HEK293 (cell line): ENCODE results near the gene RPL3.

Experiments
- CTCF ChIA-PET: fragments of 350-600 bp; formaldehyde crosslinking; extraction: SDS; loops from one replicate; lab custom pipeline; 2021; ENCODE audit warnings: antibody characterized with exemption; lab: Yijun Ruan, JAX
- POLR2A ChIA-PET: fragments of 300-600 bp; formaldehyde crosslinking; extraction: SDS; loops from one replicate; lab custom pipeline; 2020; ENCODE audit warnings: antibody characterized with exemption, inconsistent platforms; lab: Yijun Ruan, JAX
- H3K27ac ChIP-seq: fragments of 200-500 bp; sonication (Bioruptor generic); 2 replicates; pipeline ENCODE4 v1.5.1; 2014; ENCODE audit warnings: low read depth, low read length, control low read depth, inconsistent platforms; ENCODE audit errors: extremely low read depth
- H3K36me3 ChIP-seq, 2 experiments: fragments of 200-500 bp in 1 of 2; sonication (Bioruptor generic) in 1 of 2; 1 replicate in 1 of 2; 2 replicates in 1 of 2; pipeline ENCODE4 v1.5.1; 2014 to 2017; ENCODE audit warnings: inconsistent platforms in 2 of 2, low read length in 2 of 2; ENCODE audit not compliant: control insufficient read depth in 2 of 2, insufficient read depth in 1 of 2
- H3K4me1 ChIP-seq: fragments of 200-500 bp; sonication (Bioruptor generic); 2 replicates; pipeline ENCODE4 v1.5.1; 2014; ENCODE audit warnings: mild to moderate bottlenecking, low read length, inconsistent platforms; ENCODE audit not compliant: control insufficient read depth, insufficient read depth
- H3K4me3 ChIP-seq: 2 replicates; pipeline ENCODE4 v1.5.1; 2011; ENCODE audit warnings: low read depth, mild to moderate bottlenecking, control low read depth, low read length, moderate library complexity
- H3K9me3 ChIP-seq: fragments of 200-500 bp; sonication (Bioruptor generic); 2 replicates; pipeline ENCODE4 v1.5.1; 2014; ENCODE audit warnings: low read depth, low read length, inconsistent platforms; ENCODE audit not compliant: control insufficient read depth, insufficient read depth
- FEZF1 ChIP-seq: fragments of 450-650 bp; formaldehyde crosslinking; IDR thresholded peaks from 2 replicates; pipeline ENCODE4 v1.5.1; 2016; ENCODE audit warnings: missing biosample characterization, missing genetic modification characterization
- GFI1B ChIP-seq: fragments of 450-650 bp; formaldehyde crosslinking; IDR thresholded peaks from 2 replicates; pipeline ENCODE4 v1.5.1; 2016; ENCODE audit warnings: missing biosample characterization, missing genetic modification characterization
- ZBTB21 ChIP-seq: fragments of 450-650 bp; formaldehyde crosslinking; IDR thresholded peaks from 2 replicates; pipeline ENCODE4 v1.5.1; 2017; ENCODE audit warnings: missing biosample characterization, missing genetic modification characterization
- ZBTB49 ChIP-seq: fragments of 450-650 bp; formaldehyde crosslinking; IDR thresholded peaks from 2 replicates; pipeline ENCODE4 v1.5.1; 2016; ENCODE audit warnings: missing biosample characterization, missing genetic modification characterization, low read depth
- ZFP69B ChIP-seq: fragments of 450-650 bp; formaldehyde crosslinking; IDR thresholded peaks from 2 replicates; pipeline ENCODE4 v1.5.1; 2016; ENCODE audit warnings: missing biosample characterization, missing genetic modification characterization
- ZIC2 ChIP-seq: fragments of 450-650 bp; formaldehyde crosslinking; IDR thresholded peaks from 2 replicates; pipeline ENCODE4 v1.5.1; 2016; ENCODE audit warnings: missing biosample characterization, missing genetic modification characterization
- ZNF112 ChIP-seq: fragments of 450-650 bp; formaldehyde crosslinking; IDR thresholded peaks from 2 replicates; pipeline ENCODE4 v1.5.0; 2017; ENCODE audit warnings: missing biosample characterization, missing genetic modification characterization
- ZNF132 ChIP-seq: fragments of 450-650 bp; formaldehyde crosslinking; IDR thresholded peaks from 2 replicates; pipeline ENCODE4 v1.5.1; 2017; ENCODE audit warnings: missing biosample characterization, missing genetic modification characterization, borderline replicate concordance
- ZNF133 ChIP-seq: fragments of 450-650 bp; formaldehyde crosslinking; IDR thresholded peaks from 2 replicates; pipeline ENCODE4 v1.5.1; 2016; ENCODE audit warnings: missing biosample characterization, missing genetic modification characterization
- ZNF184 ChIP-seq: fragments of 450-650 bp; IDR thresholded peaks from 2 replicates; pipeline ENCODE4 v1.5.1; 2018; ENCODE audit warnings: missing biosample characterization, mild to moderate bottlenecking, missing genetic modification characterization
- ZNF214 ChIP-seq: fragments of 450-650 bp; formaldehyde crosslinking; IDR thresholded peaks from 2 replicates; pipeline ENCODE4 v1.5.1; 2017; ENCODE audit warnings: missing biosample characterization, mild to moderate bottlenecking, missing genetic modification characterization, borderline replicate concordance
- ZNF23 ChIP-seq: fragments of 450-650 bp; formaldehyde crosslinking; IDR thresholded peaks from 2 replicates; pipeline ENCODE4 v1.5.1; 2016; ENCODE audit warnings: missing biosample characterization, missing genetic modification characterization, borderline replicate concordance
- ZNF266 ChIP-seq: fragments of 450-650 bp; formaldehyde crosslinking; IDR thresholded peaks from 2 replicates; pipeline ENCODE4 v1.5.1; 2016; ENCODE audit warnings: missing biosample characterization, missing genetic modification characterization, low read depth
- ZNF311 ChIP-seq: fragments of 450-650 bp; formaldehyde crosslinking; IDR thresholded peaks from 2 replicates; pipeline ENCODE4 v1.5.1; 2017; ENCODE audit warnings: missing biosample characterization, missing genetic modification characterization, borderline replicate concordance
- ZNF362 ChIP-seq: fragments of 450-650 bp; formaldehyde crosslinking; IDR thresholded peaks from 2 replicates; pipeline ENCODE4 v1.5.1; 2016; ENCODE audit warnings: missing biosample characterization, missing genetic modification characterization
- ZNF404 ChIP-seq: fragments of 450-650 bp; formaldehyde crosslinking; IDR thresholded peaks from 2 replicates; pipeline ENCODE4 v1.5.1; 2017; ENCODE audit warnings: missing biosample characterization, missing genetic modification characterization
- ZNF488 ChIP-seq: fragments of 450-650 bp; formaldehyde crosslinking; IDR thresholded peaks from 2 replicates; pipeline ENCODE4 v1.5.1; 2016; ENCODE audit warnings: missing biosample characterization, missing genetic modification characterization
- ZNF510 ChIP-seq: fragments of 450-650 bp; formaldehyde crosslinking; IDR thresholded peaks from 2 replicates; pipeline ENCODE4 v1.5.1; 2018; ENCODE audit warnings: mild to moderate bottlenecking, missing genetic modification characterization, missing biosample characterization; ENCODE audit not compliant: insufficient replicate concordance
- ZNF544 ChIP-seq: fragments of 450-650 bp; formaldehyde crosslinking; IDR thresholded peaks from 2 replicates; pipeline ENCODE4 v1.5.0; 2017; ENCODE audit warnings: missing biosample characterization, missing genetic modification characterization
- ZNF560 ChIP-seq: fragments of 450-650 bp; formaldehyde crosslinking; IDR thresholded peaks from 2 replicates; pipeline ENCODE4 v1.5.1; 2017; ENCODE audit warnings: missing biosample characterization, missing genetic modification characterization, borderline replicate concordance
- ZNF561 ChIP-seq: fragments of 450-650 bp; IDR thresholded peaks from 2 replicates; pipeline ENCODE4 v1.5.1; 2018; ENCODE audit warnings: missing biosample characterization, missing genetic modification characterization, borderline replicate concordance
- ZNF629 ChIP-seq: fragments of 450-650 bp; formaldehyde crosslinking; IDR thresholded peaks from 2 replicates; pipeline ENCODE4 v1.5.1; 2017; ENCODE audit warnings: missing biosample characterization, missing genetic modification characterization
- ZNF664 ChIP-seq: fragments of 450-650 bp; formaldehyde crosslinking; IDR thresholded peaks from 2 replicates; pipeline ENCODE4 v1.5.1; 2016; ENCODE audit warnings: missing biosample characterization, missing genetic modification characterization
- ZNF768 ChIP-seq: fragments of 450-650 bp; formaldehyde crosslinking; IDR thresholded peaks from 2 replicates; pipeline ENCODE4 v1.5.1; 2018; ENCODE audit warnings: missing biosample characterization, mild to moderate bottlenecking, missing genetic modification characterization
- ZNF785 ChIP-seq: fragments of 450-650 bp; formaldehyde crosslinking; IDR thresholded peaks from 2 replicates; pipeline ENCODE4 v1.5.1; 2016; ENCODE audit warnings: missing biosample characterization, missing genetic modification characterization
- ZSCAN23 ChIP-seq: fragments of 450-650 bp; formaldehyde crosslinking; IDR thresholded peaks from 2 replicates; pipeline ENCODE4 v1.5.1; 2016; ENCODE audit warnings: missing biosample characterization, missing genetic modification characterization
- ZSCAN4 ChIP-seq: fragments of 450-650 bp; formaldehyde crosslinking; IDR thresholded peaks from 2 replicates; pipeline ENCODE4 v1.5.1; 2017; ENCODE audit warnings: missing biosample characterization, missing genetic modification characterization

Gene RPL3

GRCh38 chr22:39293766-39294368 lies 25.6 kb downstream of the RPL3 start:
- Histone ChIP-seq H3K27ac (no peak overlapping the region), H3K9me3 (no peaks in the 10 kb centered on the region), H3K4me1 (0 out of 2 replicates have a peak, but pooled peaks cover 4% of the 10 kb centered on the region), H3K4me3 (no peak overlapping the region), H3K36me3 (no peaks in the 10 kb centered on the region)
- ChIA-PET CTCF (interaction anchor here (0.5 to 1.0 kb wide), 5 partner anchors 12 to 525 kb away, joined by 3 to 6 read pairs (median 4); no protein-coding TSS in a partner anchor), POLR2A (interaction anchor here (0.6 to 0.8 kb wide), 2 partner anchors 18 to 25 kb away, joined by 3 read pairs; no protein-coding TSS in a partner anchor)
- TF ChIP-seq GFI1B (tag by site-specific recombination) = no peak
- TF ChIP-seq ZNF311 (tag by site-specific recombination) = no peak
- TF ChIP-seq ZNF510 (tag by site-specific recombination) = no peak
- no peak for TF ChIP-seq ZNF544 (tag by site-specific recombination)
- no peak for TF ChIP-seq ZNF629 (tag by site-specific recombination)
- TF ChIP-seq ZNF132 (tag by site-specific recombination) = no peak
- TF ChIP-seq ZNF404 (tag by site-specific recombination) = no peak
- TF ChIP-seq ZNF362 (tag by site-specific recombination) = no peak
- no peak for TF ChIP-seq FEZF1
- TF ChIP-seq ZIC2 (tag by site-specific recombination) = no peak
- no peak for TF ChIP-seq ZNF112

- ChIA-PET POLR2A (interaction anchor here (0.6 to 1.1 kb wide), 3 partner anchors 8 to 27 kb away, joined by 3 to 6 read pairs (median 5); partner anchors contain the start of gene RPL3), CTCF (interaction anchor here (0.6 kb wide), 1 partner anchor 45 kb away, joined by 5 read pairs; no protein-coding TSS in a partner anchor)
- no peaks in the 10 kb centered on the region for H3K9me3 ChIP-seq
- peak overlapping the region; percentile 16; the same call in 1 of the 2 replicates for H3K27ac ChIP-seq
- no peak overlapping the region for H3K4me3 ChIP-seq
- H3K4me1 ChIP-seq = 0 out of 2 replicates have a peak, but pooled peaks cover 4% of the 10 kb centered on the region
- no peaks in the 10 kb centered on the region for H3K36me3 ChIP-seq
- TF ChIP-seq ZNF404 (tag by site-specific recombination) = no peak
- TF ChIP-seq ZNF133 (tag by site-specific recombination) = no peak
- no peak for TF ChIP-seq ZBTB21
- TF ChIP-seq ZNF561 (tag by site-specific recombination) = no peak
- no peak for TF ChIP-seq ZNF266
- no peak for TF ChIP-seq GFI1B (tag by site-specific recombination)
- TF ChIP-seq ZFP69B (tag by site-specific recombination) = peak; percentile 84
- TF ChIP-seq ZNF560 (tag by site-specific recombination) = no peak
- TF ChIP-seq ZNF785 (tag by site-specific recombination) = no peak
- no peak for TF ChIP-seq ZNF214 (tag by site-specific recombination)
- no peak for TF ChIP-seq ZNF488 (tag by site-specific recombination)
- no peak for TF ChIP-seq ZNF184 (tag by site-specific recombination)
- no peak for TF ChIP-seq ZNF23 (tag by site-specific recombination)
- TF ChIP-seq ZSCAN4 = no peak
- no peak for TF ChIP-seq ZSCAN23 (tag by site-specific recombination)
- no peak for TF ChIP-seq ZBTB49 (tag by site-specific recombination)
- TF ChIP-seq ZNF664 (tag by site-specific recombination) = no peak
- no peak for TF ChIP-seq ZNF768 (tag by site-specific recombination)
These were observed 26.8 kb downstream of the RPL3 start for GRCh38 chr22:39292561-39293074.
